Ishikawa (cell line): ENCODE data around the gene TCP11L2.

Experiments used
- CEBPB ChIP-seq: IDR thresholded peaks from 2 replicates; pipeline ENCODE4 v1.6.1; 2012
- CREB1 ChIP-seq: IDR thresholded peaks from 2 replicates; pipeline ENCODE4 v1.6.1; 2012; ENCODE audit warnings: low read depth
- EGR1 ChIP-seq: IDR thresholded peaks from 2 replicates; pipeline ENCODE4 v1.6.1; 2012
- EP300 ChIP-seq: IDR thresholded peaks from 2 replicates; pipeline ENCODE4 v1.6.1; 2012; ENCODE audit warnings: borderline replicate concordance
- FOXM1 ChIP-seq: IDR thresholded peaks from 2 replicates; pipeline ENCODE4 v1.6.1; 2012; ENCODE audit warnings: low read depth, borderline replicate concordance
- NFIC ChIP-seq: IDR thresholded peaks from 2 replicates; pipeline ENCODE4 v1.6.1; 2012
- RAD21 ChIP-seq: IDR thresholded peaks from 2 replicates; pipeline ENCODE4 v1.6.1; 2012; ENCODE audit warnings: low read depth
- TAF1 ChIP-seq: IDR thresholded peaks from 2 replicates; pipeline ENCODE4 v1.6.1; 2012; ENCODE audit warnings: low read depth, mild to moderate bottlenecking
- TCF12 ChIP-seq: IDR thresholded peaks from 2 replicates; pipeline ENCODE4 v1.6.1; 2012; ENCODE audit warnings: low read depth
- TEAD4 ChIP-seq: IDR thresholded peaks from 2 replicates; pipeline ENCODE4 v1.6.1; 2012
- YY1 ChIP-seq: IDR thresholded peaks from 2 replicates; pipeline ENCODE4 v1.6.1; 2012; ENCODE audit warnings: low read depth
- ZBTB7A ChIP-seq: IDR thresholded peaks from 2 replicates; pipeline ENCODE4 v1.6.1; 2012; ENCODE audit warnings: low read depth
- TF ChIP-seq, protein P1 (sequence below): IDR thresholded peaks from 2 replicates; pipeline ENCODE4 v1.6.1; 2012; ENCODE audit warnings: low read depth, mild to moderate bottlenecking
- TF ChIP-seq, protein P2 (sequence below): IDR thresholded peaks from 2 replicates; pipeline ENCODE4 v1.6.1; 2012
- TF ChIP-seq, protein P3 (sequence below): IDR thresholded peaks from 2 replicates; pipeline ENCODE4 v1.6.1; 2012

Gene TCP11L2

DNA sequence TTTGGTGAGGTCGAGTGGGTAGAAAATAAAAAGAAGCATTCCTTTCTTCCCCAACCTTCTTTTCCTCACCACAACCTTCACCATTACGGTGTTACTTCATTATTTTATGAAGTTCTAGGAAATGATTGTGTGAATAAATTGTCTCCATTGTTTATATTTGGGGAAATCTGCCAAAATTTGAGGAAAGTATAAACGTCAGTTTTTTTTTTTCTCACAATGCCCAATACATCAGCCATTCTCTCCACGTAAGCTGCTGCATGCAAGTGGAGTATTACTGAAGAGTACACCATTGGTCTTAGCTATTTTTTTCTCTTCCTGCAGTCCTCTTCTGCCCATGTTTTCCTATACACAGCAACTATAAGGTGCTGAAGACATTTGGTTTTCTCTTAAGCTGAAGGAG lies 45.9 kb downstream of the TCP11L2 start:
- TF ChIP-seq TAF1 = no peak

DNA sequence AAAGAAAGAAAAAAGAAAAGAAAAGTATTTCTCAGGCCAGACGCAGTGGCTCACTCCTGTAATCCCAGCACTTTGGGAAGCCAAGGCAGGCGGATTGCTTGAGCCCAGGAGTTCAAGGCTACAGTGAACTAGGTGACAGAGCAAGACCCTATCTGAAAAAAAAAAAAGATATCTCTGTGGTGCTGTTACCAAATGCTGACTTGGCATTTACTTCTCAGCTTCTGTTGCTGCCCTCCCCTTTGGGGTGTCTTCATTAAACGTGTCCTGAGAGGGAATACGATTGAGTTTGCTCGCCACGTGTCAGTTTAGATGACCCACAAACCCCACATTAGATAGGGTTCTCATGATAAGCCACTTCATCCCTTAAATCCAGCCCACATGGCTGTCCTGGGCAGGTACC lies 50.6 kb downstream of the TCP11L2 start:
- TF ChIP-seq EGR1 (no peak), CEBPB (no peak), RAD21 (no peak), YY1 (no peak), TAF1 (no peak), EP300 (no peak), CREB1 (no peak), ZBTB7A (no peak), FOXM1 (no peak), TCF12 (no peak), TEAD4 (no peak), NFIC (no peak)
- TF ChIP-seq, protein P1, sequence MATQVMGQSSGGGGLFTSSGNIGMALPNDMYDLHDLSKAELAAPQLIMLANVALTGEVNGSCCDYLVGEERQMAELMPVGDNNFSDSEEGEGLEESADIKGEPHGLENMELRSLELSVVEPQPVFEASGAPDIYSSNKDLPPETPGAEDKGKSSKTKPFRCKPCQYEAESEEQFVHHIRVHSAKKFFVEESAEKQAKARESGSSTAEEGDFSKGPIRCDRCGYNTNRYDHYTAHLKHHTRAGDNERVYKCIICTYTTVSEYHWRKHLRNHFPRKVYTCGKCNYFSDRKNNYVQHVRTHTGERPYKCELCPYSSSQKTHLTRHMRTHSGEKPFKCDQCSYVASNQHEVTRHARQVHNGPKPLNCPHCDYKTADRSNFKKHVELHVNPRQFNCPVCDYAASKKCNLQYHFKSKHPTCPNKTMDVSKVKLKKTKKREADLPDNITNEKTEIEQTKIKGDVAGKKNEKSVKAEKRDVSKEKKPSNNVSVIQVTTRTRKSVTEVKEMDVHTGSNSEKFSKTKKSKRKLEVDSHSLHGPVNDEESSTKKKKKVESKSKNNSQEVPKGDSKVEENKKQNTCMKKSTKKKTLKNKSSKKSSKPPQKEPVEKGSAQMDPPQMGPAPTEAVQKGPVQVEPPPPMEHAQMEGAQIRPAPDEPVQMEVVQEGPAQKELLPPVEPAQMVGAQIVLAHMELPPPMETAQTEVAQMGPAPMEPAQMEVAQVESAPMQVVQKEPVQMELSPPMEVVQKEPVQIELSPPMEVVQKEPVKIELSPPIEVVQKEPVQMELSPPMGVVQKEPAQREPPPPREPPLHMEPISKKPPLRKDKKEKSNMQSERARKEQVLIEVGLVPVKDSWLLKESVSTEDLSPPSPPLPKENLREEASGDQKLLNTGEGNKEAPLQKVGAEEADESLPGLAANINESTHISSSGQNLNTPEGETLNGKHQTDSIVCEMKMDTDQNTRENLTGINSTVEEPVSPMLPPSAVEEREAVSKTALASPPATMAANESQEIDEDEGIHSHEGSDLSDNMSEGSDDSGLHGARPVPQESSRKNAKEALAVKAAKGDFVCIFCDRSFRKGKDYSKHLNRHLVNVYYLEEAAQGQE = no peak
- TF ChIP-seq, protein P2, sequence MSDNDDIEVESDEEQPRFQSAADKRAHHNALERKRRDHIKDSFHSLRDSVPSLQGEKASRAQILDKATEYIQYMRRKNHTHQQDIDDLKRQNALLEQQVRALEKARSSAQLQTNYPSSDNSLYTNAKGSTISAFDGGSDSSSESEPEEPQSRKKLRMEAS = no peak
- TF ChIP-seq, protein P3, sequence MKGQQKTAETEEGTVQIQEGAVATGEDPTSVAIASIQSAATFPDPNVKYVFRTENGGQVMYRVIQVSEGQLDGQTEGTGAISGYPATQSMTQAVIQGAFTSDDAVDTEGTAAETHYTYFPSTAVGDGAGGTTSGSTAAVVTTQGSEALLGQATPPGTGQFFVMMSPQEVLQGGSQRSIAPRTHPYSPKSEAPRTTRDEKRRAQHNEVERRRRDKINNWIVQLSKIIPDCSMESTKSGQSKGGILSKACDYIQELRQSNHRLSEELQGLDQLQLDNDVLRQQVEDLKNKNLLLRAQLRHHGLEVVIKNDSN = no peak

DNA sequence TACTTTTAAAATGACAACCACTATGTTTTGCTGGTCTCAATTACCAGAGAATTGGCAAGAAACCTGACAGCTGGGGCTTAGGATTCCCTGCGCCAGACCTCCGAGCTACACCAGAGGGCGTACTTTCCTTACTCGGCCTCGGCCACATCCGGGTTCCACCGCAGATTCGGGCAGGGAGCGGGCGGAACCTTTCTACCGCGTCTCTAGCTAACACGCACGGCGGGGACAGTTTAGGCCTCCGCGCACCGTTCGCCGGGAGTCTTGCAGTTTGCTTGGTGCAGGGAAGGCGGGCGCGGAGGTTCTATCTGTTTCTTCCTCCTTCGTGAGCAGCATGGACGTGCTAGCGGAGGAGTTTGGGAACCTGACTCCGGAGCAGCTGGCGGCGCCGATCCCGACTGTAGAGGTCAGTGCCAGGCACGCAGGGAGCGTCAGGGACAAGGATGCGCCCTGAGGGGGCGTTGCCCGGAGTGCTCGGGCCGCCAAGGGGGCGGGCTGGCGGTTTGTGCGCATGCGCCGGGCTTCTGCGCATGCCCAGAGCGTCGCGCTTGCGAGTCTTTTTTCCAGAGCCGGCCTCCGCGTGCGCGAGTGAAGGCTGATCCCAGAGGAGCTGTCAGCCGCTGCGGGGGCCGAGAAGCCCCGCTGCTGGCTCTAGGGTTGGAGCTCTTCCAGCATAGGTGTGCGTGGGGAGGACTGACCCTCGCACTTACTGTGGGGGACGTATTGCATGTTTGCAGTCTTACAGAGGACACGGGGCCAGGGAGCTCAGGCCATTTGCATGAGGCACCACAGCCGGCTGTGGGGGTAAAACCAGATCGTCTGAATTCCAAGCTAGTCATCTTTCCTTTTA lies 55.2 kb downstream of the TCP11L2 start, which contains the start of gene POLR3B:
Gene POLR3B (plus strand): TSS at position 200 of the 847 bp plus-strand sequence. CDS start 132 bp downstream, at position 332.
- TF ChIP-seq TAF1 (peak; percentile 82), EP300 (peak; percentile 30; the same call in 1 of the 2 replicates), YY1 (peak; percentile 76), ZBTB7A (no peak), RAD21 (peak; percentile 83), CREB1 (0 out of 2 replicates have a peak, but pooled peaks have one; percentile 21), TCF12 (peak; percentile 75; the same call in 1 of the 2 replicates), EGR1 (no peak; the same call in 1 of the 2 replicates), TEAD4 (peak; percentile 55), CEBPB (no peak), NFIC (peak; percentile 69)
- TF ChIP-seq, protein P2 = peak; percentile 96
- TF ChIP-seq, protein P3 = 0 out of 2 replicates have a peak, but pooled peaks have one; percentile 48

DNA sequence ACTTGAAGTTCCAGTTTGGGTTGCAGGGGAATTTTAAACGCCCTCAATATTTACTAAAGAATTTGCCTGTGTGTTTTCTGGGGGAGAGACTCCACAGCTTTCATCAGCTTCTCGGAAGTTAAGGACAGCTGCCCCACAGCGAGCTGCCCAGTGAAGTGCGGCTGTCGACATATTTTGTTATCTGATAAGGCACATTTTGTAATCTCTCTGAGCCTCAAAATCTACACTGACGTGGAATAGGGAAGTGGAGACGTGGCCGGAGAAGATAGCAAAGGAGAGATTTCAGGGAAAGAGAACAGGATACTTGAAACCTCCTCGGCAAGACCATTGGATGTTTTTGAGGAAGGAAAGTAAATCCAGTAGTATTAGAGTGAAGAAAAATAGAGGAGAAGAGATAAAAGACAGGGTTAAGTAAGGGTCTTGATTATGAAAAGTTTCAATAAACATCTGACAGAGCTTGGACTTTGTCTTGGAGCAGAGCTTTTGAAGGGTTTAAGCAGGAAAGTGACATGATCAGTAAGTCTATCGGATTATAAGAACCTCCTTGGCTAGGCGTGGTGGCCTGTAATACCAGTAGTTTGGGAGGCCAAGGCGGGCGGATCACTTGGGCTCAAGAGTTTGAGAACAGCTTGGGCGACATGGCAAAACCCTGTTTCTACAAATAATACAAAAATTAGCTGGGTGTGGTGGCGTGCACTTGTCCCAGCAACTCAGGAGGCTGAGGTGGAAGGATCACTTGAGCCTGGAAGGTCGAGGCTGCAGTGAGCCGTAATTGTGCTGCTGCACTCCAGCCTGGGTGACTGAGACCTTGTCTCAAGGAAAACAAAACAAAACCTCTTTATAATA lies 56.1 kb downstream of the TCP11L2 start:
- TF ChIP-seq TAF1 (no peak), YY1 (no peak), EGR1 (no peak), CEBPB (no peak), CREB1 (no peak), ZBTB7A (no peak), FOXM1 (no peak), TCF12 (no peak), NFIC (no peak), RAD21 (no peak), EP300 (no peak), TEAD4 (no peak)
- TF ChIP-seq, protein P3 = no peak
- TF ChIP-seq, protein P2 = no peak
- TF ChIP-seq, protein P1 = no peak
